Measurements from ENCODE around the gene SFT2D1.
"Not testable (repeated sequence)": the region's sequence is repeated elsewhere in the genome, so short reads cannot be mapped to it uniquely, and the experiment has no call there.

Gene SFT2D1

GRCh38 chr6:166364456-166364855 is 22.1 kb upstream of the SFT2D1 start:
- in situ Hi-C loops (cut with HindIII; ENCODE audit: low sequenced_read_pairs) = no loop called here

GRCh38 chr6:166362427-166362826 is 20.1 kb upstream of the SFT2D1 start:
- in situ Hi-C loops (cut with HindIII; ENCODE audit: low sequenced_read_pairs) = not testable (repeated sequence)

- in situ Hi-C loops (cut with HindIII; ENCODE audit: low sequenced_read_pairs) = no loop called here
Measured at GRCh38 chr6:166361077-166361429, 18.7 kb upstream of the SFT2D1 start.

- in situ Hi-C loops (cut with HindIII; ENCODE audit: low sequenced_read_pairs) = no loop called here
Measured at GRCh38 chr6:166360243-166361076, 18.1 kb upstream of the SFT2D1 start.

- in situ Hi-C loops (cut with HindIII; ENCODE audit: low sequenced_read_pairs) = no loop called here
Measured at GRCh38 chr6:166355552-166355951, 13.2 kb upstream of the SFT2D1 start.

- in situ Hi-C loops (cut with HindIII; ENCODE audit: low sequenced_read_pairs) = no loop called here
Measured at GRCh38 chr6:166354965-166355364, 12.6 kb upstream of the SFT2D1 start.

GRCh38 chr6:166354143-166354542 is 11.8 kb upstream of the SFT2D1 start:
- in situ Hi-C loops (cut with HindIII; ENCODE audit: low sequenced_read_pairs) = no loop called here

- in situ Hi-C loops (cut with HindIII; ENCODE audit: low sequenced_read_pairs) = no loop called here
Measured at GRCh38 chr6:166353507-166353906, 11.2 kb upstream of the SFT2D1 start.

GRCh38 chr6:166352923-166353322 is 10.6 kb upstream of the SFT2D1 start:
- in situ Hi-C loops (cut with HindIII; ENCODE audit: low sequenced_read_pairs) = no loop called here

- in situ Hi-C loops (cut with HindIII; ENCODE audit: low sequenced_read_pairs) = no loop called here
Measured at GRCh38 chr6:166351715-166352285, 9.5 kb upstream of the SFT2D1 start.

- in situ Hi-C loops (cut with HindIII; ENCODE audit: low sequenced_read_pairs) = no loop called here
Measured at GRCh38 chr6:166348305-166348949, 6.1 kb upstream of the SFT2D1 start.

- in situ Hi-C loops (cut with HindIII; ENCODE audit: low sequenced_read_pairs) = no loop called here
Measured at GRCh38 chr6:166346965-166347364, 4.6 kb upstream of the SFT2D1 start.

- in situ Hi-C loops (cut with HindIII; ENCODE audit: low sequenced_read_pairs) = no loop called here
Measured at GRCh38 chr6:166346449-166346848, 4.1 kb upstream of the SFT2D1 start.

- in situ Hi-C loops (cut with HindIII; ENCODE audit: low sequenced_read_pairs) = not testable (repeated sequence)
Measured at GRCh38 chr6:166345672-166346071, 3.3 kb upstream of the SFT2D1 start.

- in situ Hi-C loops (cut with HindIII; ENCODE audit: low sequenced_read_pairs) = not testable (repeated sequence)
Measured at GRCh38 chr6:166344921-166345320, 2.6 kb upstream of the SFT2D1 start.

GRCh38 chr6:166344240-166344639 is 1.9 kb upstream of the SFT2D1 start:
- in situ Hi-C loops (cut with HindIII; ENCODE audit: low sequenced_read_pairs) = no loop called here

- in situ Hi-C loops (cut with HindIII; ENCODE audit: low sequenced_read_pairs) = no loop called here
Measured at GRCh38 chr6:166343150-166343487, 774 bp upstream of the SFT2D1 start.

GRCh38 chr6:166341977-166342348 is 382 bp downstream of the SFT2D1 start:
- in situ Hi-C loops (cut with HindIII; ENCODE audit: low sequenced_read_pairs) = no loop called here

- in situ Hi-C loops (cut with HindIII; ENCODE audit: low sequenced_read_pairs) = no loop called here
Measured at GRCh38 chr6:166341464-166341863, 881 bp downstream of the SFT2D1 start.

GRCh38 chr6:166338854-166339253 is 3.5 kb downstream of the SFT2D1 start:
- in situ Hi-C loops (cut with HindIII; ENCODE audit: low sequenced_read_pairs) = no loop called here

- in situ Hi-C loops (cut with HindIII; ENCODE audit: low sequenced_read_pairs) = no loop called here
Measured at GRCh38 chr6:166336847-166337246, 5.5 kb downstream of the SFT2D1 start.
